Measurements from ENCODE around the gene SEMA5B. TPM values are rescaled to one million over a fixed set of nuclear protein-coding genes. Genes with fewer than 3 reads are reported as not detected.

The SEMA5B gene
- polyA plus RNA-seq, 1 of the 3 experiments (the other 2 are of a cell fraction) = 0.43 TPM

DNA sequence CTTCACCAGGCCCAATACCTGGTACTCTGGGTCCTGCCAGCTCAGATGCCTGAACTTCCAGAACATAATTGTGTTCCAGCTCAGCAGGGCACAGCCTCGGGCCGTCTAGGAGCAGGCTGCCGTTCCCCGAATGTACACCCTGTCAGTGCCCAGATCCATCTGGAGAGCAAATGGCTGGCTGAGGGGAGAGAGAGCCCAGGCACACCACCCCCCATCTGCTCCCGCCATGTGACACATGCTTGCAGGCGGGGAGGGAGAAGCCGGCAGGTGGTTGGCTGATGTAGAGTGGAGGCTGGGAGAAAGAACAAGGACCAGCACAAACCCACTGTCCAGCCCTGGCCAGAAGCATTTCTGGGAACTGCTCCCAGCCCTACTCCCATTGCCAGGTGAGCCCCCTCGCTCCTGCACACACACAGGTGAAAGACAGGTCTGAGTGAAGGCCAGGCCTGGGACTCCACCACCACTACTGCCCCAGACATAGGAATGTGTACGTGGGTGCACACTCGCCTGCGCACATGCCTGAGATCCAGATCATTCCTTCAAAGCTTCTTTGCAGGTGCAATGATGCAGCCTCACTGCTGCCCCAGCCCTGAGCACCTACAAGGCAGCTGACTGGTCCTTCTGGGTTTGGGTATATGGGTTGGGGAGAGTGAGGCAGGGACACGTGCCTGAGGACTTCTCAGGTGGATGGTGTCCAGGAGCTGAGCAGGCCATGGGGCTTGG lies 53.5 kb downstream of the SEMA5B start:
- Histone ChIP-seq H3F3A (replicated peaks; ENCODE audit: insufficient read depth) (peaks cover 24% of the 10 kb centered on the region), H3K27me3 (ENCODE audit: insufficient read depth) (no peaks in the 10 kb centered on the region), H3K9ac (no peak overlapping the region), H3K36me3 (replicated peaks in 1 of 2; ENCODE audit: control insufficient read depth in 1 of 2, insufficient read depth in 2 of 2, low read length in 1 of 2) (no peaks in the 10 kb centered on the region), H2AFZ (ENCODE audit: low read depth) (no peak overlapping the region), H3K79me2 (ENCODE audit: insufficient read depth) (no peaks in the 10 kb centered on the region), H3K4me3 (ENCODE audit: low read depth in 2 of 2, low read length in 1 of 2) (no peak overlapping the region), H3K4me2 (peak overlapping the region; percentile 83), H3K27ac (ENCODE audit: low read depth in 2 of 2, low read length in 1 of 2) (peak overlapping the region; percentile 90 to 97; a peak in 3 of 4 replicates), H4K20me1 (ENCODE audit: insufficient read depth) (no peaks in the 10 kb centered on the region), H3K9me3 (no peaks in the 10 kb centered on the region), H3K9me2 (no peaks in the 10 kb centered on the region), H3K4me1 (ENCODE audit: control insufficient read depth in 1 of 2, insufficient read depth in 2 of 2, low read depth in 1 of 2, low read length in 1 of 2) (peaks cover 47 to 67% of the 10 kb centered on the region in 2 experiments)
- WGBS (ENCODE audit: low lambda C conversion rate) = 63% methylated on average over 9 of the region's 12 CpGs
- POLR2A ChIA-PET = interaction anchor here (1.2 to 1.6 kb wide), 2 partner anchors 15 to 57 kb away, joined by 3 read pairs; no protein-coding TSS in a partner anchor
- no peak for TF ChIP-seq TAF1 (IDR thresholded peaks at IDR 0.05; ENCODE audit: borderline replicate concordance, low read depth, low read length)
- no peak for TF ChIP-seq MEF2A (IDR thresholded peaks at IDR 0.05; ENCODE audit: borderline replicate concordance, low read depth)
- TF ChIP-seq MXI1 (IDR thresholded peaks at IDR 0.05; ENCODE audit: low read depth, low read length) = no peak
- peak; percentile 98 for TF ChIP-seq RCOR1 (IDR thresholded peaks at IDR 0.05; ENCODE audit: low read length)
- TF ChIP-seq, protein P1, sequence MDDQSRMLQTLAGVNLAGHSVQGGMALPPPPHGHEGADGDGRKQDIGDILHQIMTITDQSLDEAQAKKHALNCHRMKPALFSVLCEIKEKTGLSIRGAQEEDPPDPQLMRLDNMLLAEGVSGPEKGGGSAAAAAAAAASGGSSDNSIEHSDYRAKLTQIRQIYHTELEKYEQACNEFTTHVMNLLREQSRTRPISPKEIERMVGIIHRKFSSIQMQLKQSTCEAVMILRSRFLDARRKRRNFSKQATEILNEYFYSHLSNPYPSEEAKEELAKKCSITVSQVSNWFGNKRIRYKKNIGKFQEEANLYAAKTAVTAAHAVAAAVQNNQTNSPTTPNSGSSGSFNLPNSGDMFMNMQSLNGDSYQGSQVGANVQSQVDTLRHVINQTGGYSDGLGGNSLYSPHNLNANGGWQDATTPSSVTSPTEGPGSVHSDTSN (IDR thresholded peaks at IDR 0.05) = no peak
- TF ChIP-seq FOXM1 (IDR thresholded peaks at IDR 0.05; ENCODE audit: low read depth) = no peak
- TF ChIP-seq MAX (IDR thresholded peaks at IDR 0.05; ENCODE audit: low read depth) = peak; percentile 80
- peak; percentile 83 for TF ChIP-seq CHD2 (IDR thresholded peaks at IDR 0.05; ENCODE audit: low read length, partially characterized antibody)
- TF ChIP-seq TCF12 (IDR thresholded peaks at IDR 0.05) = peak; percentile 77; the same call in 1 of the 2 replicates
- no peak for TF ChIP-seq USF2 (IDR thresholded peaks at IDR 0.05; ENCODE audit: borderline replicate concordance, low read depth, low read length)
- TF ChIP-seq FOXJ3 (CRISPR knock-in tag; IDR thresholded peaks at IDR 0.05) = peak; percentile 79
- TF ChIP-seq NRF1 (IDR thresholded peaks at IDR 0.05; ENCODE audit: low read depth, low read length) = no peak
- peak in 1 of 2 experiments; percentile 78; a peak in 1 of 4 replicates for TF ChIP-seq EP300 (IDR thresholded peaks at IDR 0.05; ENCODE audit: borderline replicate concordance in 1 of 2, low read depth in 1 of 2, low read length in 1 of 2)
- peak; percentile 55; the same call in 1 of the 2 replicates for TF ChIP-seq USF1 (IDR thresholded peaks at IDR 0.05; ENCODE audit: borderline replicate concordance, low read depth)
- TF ChIP-seq FOSL2 (IDR thresholded peaks at IDR 0.05; ENCODE audit: borderline replicate concordance, low read depth) = no peak
- 0 out of 2 replicates have a peak, but pooled peaks have one; percentile 21 for TF ChIP-seq POLR2AphosphoS5 (IDR thresholded peaks at IDR 0.05; ENCODE audit: low read depth, low read length)
- TF ChIP-seq GATA2 (CRISPR knock-in tag; IDR thresholded peaks at IDR 0.05) = peak; percentile 86
- no peak for TF ChIP-seq RFX5 (IDR thresholded peaks at IDR 0.05; ENCODE audit: low read length)
- DNase-seq = peak; percentile 84
- CTCF ChIA-PET = interaction anchor here (0.6 to 5.0 kb wide), 10 partner anchors 10 to 54 kb away, joined by 3 to 45 read pairs (median 3); partner anchors contain the start of gene SEMA5B
